ENCODE results near the gene ABCD4.

DNA sequence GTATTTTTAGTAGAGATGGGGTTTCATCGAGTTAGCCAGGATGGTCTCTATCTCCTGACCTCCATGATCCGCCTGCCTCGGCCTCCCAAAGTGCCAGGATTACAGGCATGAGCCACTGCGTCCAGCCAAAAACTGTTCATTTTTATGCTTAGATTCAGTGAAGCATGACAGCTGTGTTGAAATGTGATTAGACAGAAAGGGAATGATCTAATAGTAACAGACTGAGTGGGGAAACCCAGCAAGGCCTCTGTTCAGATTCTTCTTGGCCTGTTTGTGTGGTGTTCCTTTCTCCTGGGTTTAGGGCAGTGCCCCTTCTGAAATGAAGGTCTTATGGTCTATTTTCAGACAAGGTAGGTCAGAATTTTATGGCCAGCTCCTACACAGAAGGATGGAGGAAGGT is 11.8 kb upstream of the ABCD4 start:
- TF ChIP-seq, protein P1, sequence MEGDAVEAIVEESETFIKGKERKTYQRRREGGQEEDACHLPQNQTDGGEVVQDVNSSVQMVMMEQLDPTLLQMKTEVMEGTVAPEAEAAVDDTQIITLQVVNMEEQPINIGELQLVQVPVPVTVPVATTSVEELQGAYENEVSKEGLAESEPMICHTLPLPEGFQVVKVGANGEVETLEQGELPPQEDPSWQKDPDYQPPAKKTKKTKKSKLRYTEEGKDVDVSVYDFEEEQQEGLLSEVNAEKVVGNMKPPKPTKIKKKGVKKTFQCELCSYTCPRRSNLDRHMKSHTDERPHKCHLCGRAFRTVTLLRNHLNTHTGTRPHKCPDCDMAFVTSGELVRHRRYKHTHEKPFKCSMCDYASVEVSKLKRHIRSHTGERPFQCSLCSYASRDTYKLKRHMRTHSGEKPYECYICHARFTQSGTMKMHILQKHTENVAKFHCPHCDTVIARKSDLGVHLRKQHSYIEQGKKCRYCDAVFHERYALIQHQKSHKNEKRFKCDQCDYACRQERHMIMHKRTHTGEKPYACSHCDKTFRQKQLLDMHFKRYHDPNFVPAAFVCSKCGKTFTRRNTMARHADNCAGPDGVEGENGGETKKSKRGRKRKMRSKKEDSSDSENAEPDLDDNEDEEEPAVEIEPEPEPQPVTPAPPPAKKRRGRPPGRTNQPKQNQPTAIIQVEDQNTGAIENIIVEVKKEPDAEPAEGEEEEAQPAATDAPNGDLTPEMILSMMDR (IDR thresholded peaks at IDR 0.05): no peak
- TF ChIP-seq POLR2A (IDR thresholded peaks at IDR 0.05) (no peak), POLR2AphosphoS5 (IDR thresholded peaks at IDR 0.05) (no peak)
